Stimulated activated CD8-positive, alpha-beta memory T cell treated with anti-CD3 and anti-CD28 coated beads, Interleukin-15, amount 100 ng/mL, for 4 hours (primary cell): Measurements from ENCODE around the gene NR3C2.

Experiments used
- DNase-seq, 2 donors: peaks; one replicate each; pipeline ENCODE4 v3.0.0-alpha.2; 2020; ENCODE audit warnings: low read depth in 2 of 2

The NR3C2 gene

DNA sequence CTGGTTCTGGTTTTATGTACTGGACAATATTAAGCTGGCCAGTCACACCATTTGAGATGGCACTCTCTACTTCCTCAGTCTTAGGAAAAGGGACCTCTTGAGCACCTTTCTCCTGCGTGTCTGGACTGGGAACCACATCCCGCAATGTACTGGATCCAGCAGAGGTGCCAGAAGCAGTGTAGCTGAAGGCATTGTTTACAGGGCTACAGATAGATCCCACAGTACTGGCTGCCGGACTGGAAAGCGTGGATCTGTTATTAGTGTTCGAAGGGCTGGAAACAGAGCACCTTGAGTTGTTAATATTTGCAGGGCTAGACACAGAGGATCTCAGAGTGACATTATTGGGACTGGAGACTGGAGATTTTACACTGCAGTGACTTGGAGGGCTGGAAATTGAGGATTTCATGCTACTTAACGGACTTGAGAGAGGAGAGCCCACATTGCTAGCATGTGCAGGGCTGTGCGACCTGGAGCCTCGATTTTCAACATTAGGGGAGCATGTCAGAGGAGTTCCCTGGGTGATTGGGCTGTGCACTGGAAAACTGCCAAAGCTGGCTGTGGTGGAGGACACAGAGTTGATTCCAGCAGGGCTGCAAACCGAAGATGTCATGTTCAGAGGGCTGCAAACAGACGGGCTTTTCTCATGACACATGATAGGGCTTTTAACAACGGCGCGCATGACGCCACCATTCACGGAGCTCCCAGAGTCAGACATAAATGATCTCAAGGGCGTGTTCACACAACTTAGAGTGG lies 6.4 kb downstream of the NR3C2 start:
- no peak for DNase-seq

GRCh38 chr4:148434075-148434773 lies 8.0 kb downstream of the NR3C2 start:
- no peak for DNase-seq

GRCh38 chr4:148431401-148431800 lies 10.8 kb downstream of the NR3C2 start:
- no peak for DNase-seq

- no peak for DNase-seq
Measured at GRCh38 chr4:148430854-148431253, 11.4 kb downstream of the NR3C2 start.

- no peak for DNase-seq
Measured at GRCh38 chr4:148429206-148429605, 13.0 kb downstream of the NR3C2 start.

- DNase-seq: no peak
Measured at GRCh38 chr4:148426643-148427042, 15.6 kb downstream of the NR3C2 start.

DNA sequence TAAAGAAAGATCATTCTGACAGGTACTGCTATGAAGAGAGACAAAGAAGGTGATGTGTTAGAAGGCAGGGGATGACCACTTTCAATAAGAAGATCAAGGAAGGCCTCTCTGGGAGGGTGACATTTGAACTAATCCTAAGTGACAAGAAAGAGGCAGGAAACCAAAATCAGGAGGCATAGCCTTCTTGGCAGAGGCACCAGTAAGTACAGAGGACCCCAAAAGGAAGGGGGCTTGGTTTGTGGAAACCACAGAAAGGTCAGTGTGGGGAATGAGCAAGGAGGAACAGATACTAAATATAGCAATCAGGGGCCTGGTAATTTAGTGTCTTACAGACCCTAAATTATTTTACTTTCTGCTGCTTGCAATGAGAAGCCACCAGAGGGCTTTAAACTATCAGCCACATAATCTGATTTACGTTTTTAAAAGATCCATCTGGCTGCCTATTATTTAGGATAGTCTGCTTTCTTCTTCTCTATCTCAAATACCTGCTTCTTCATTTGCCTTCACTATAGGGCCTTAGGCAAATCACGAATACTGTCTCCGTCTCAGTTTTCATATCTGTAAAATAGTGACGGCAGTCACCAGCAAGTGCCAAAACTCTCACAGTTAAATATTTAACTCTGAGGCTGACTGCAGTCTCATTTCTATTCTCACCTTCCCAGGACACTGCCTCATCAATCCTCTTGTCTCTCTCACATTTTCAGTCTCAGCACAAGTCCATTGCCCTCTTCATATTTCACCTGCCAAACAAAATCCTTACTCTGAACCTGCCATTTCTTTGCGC lies 16.7 kb downstream of the NR3C2 start:
- no peak for DNase-seq

DNA sequence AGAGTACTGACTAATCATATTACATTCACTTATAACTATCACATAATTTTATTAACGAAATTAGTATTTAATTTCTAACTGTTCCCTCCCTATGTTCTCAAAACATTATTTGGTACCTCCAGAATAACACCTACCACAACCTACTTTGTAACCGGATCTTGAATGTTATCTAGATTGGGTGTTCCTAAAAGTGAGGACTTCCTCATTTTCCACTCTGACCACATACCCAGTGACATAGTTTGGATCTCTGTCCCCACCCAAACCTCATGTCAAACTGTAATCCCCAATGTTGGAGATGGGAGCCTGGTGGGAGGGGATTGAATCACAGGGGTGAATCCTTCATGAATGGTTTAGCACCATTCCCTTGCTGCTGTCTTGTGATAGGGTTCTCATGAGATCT lies 21.8 kb downstream of the NR3C2 start:
- no peak for DNase-seq

- DNase-seq: no peak
Measured at GRCh38 chr4:148415500-148415899, 26.7 kb downstream of the NR3C2 start.

- no peak for DNase-seq
Measured at GRCh38 chr4:148412460-148412994, 29.7 kb downstream of the NR3C2 start.

- DNase-seq: no peak
Measured at GRCh38 chr4:148405161-148405893, 36.9 kb downstream of the NR3C2 start.

GRCh38 chr4:148398988-148399387 lies 43.2 kb downstream of the NR3C2 start:
- DNase-seq: no peak

- DNase-seq: no peak
Measured at GRCh38 chr4:148397771-148398170, 44.4 kb downstream of the NR3C2 start.

GRCh38 chr4:148396986-148397673 lies 45.1 kb downstream of the NR3C2 start:
- no peak for DNase-seq

DNA sequence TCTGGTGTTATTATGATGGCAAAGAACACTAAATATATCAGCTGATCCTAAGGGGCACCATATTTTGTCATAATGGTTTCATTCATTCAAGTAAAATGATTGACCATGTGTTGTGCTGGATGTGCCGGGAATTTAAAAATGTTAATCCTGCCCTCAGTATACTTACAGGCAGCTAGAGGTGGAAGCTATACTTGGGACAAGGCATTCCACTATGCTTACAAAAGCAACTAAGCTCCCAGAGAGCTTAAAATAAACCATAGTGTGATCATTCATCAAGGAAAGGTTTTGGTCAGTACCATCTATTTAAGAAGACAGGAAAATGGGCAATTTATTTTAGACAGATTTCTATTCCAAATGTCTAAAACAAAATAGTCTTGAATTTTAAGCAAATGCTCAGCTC lies 46.4 kb downstream of the NR3C2 start:
- no peak for DNase-seq

- DNase-seq: no peak
Measured at GRCh38 chr4:148391056-148391455, 51.2 kb downstream of the NR3C2 start.

GRCh38 chr4:148390311-148390710 lies 51.9 kb downstream of the NR3C2 start:
- no peak for DNase-seq

- no peak for DNase-seq
Measured at GRCh38 chr4:148380291-148380690, 61.9 kb downstream of the NR3C2 start.

GRCh38 chr4:148376151-148376550 lies 66.1 kb downstream of the NR3C2 start:
- DNase-seq: no peak

- no peak for DNase-seq
Measured at GRCh38 chr4:148375584-148375983, 66.6 kb downstream of the NR3C2 start.

- no peak for DNase-seq
Measured at GRCh38 chr4:148373093-148373492, 69.1 kb downstream of the NR3C2 start.
